ENCODE results near the gene PER2.
"Not testable (repeated sequence)": the region's sequence is repeated elsewhere in the genome, so short reads cannot be mapped to it uniquely, and the experiment has no call there.

The PER2 gene

GRCh38 chr2:238314576-238314975 lies 26.2 kb upstream of the PER2 start:
- Histone ChIP-seq H3K27ac (no peak overlapping the region), H3K4me3 (no peak overlapping the region)

- H3K27ac ChIP-seq = no peak overlapping the region
Measured at GRCh38 chr2:238313991-238314350, 25.6 kb upstream of the PER2 start.

GRCh38 chr2:238313289-238313990 lies 25.0 kb upstream of the PER2 start:
- Histone ChIP-seq H3K4me3 (no peak overlapping the region), H3K27ac (no peak overlapping the region)

More at GRCh38 chr2:238313991-238314350, 25.6 kb upstream of the PER2 start:
- H3K4me3 ChIP-seq = no peak overlapping the region

GRCh38 chr2:238310721-238311120 lies 22.3 kb upstream of the PER2 start:
- H3K4me3 ChIP-seq, H3K27ac ChIP-seq: not testable (repeated sequence)

- no peak overlapping the region for H3K27ac ChIP-seq
- no peak overlapping the region for H3K4me3 ChIP-seq
Measured at GRCh38 chr2:238308177-238308576, 19.8 kb upstream of the PER2 start.

- H3K4me3 ChIP-seq = no peak overlapping the region
- H3K27ac ChIP-seq = no peak overlapping the region
Measured at GRCh38 chr2:238306672-238306998, 18.2 kb upstream of the PER2 start.

- H3K27ac ChIP-seq = no peak overlapping the region
Measured at GRCh38 chr2:238305965-238306671, 17.7 kb upstream of the PER2 start.

GRCh38 chr2:238305092-238305862 lies 16.9 kb upstream of the PER2 start:
- H3K4me3 ChIP-seq = no peak overlapping the region
- H3K27ac ChIP-seq = no peak overlapping the region

More at GRCh38 chr2:238305965-238306671, 17.7 kb upstream of the PER2 start:
- no peak overlapping the region for H3K4me3 ChIP-seq

- no peak overlapping the region for H3K27ac ChIP-seq
- H3K4me3 ChIP-seq = no peak overlapping the region
Measured at GRCh38 chr2:238304116-238304515, 15.7 kb upstream of the PER2 start.

- H3K27ac ChIP-seq = no peak overlapping the region
- H3K4me3 ChIP-seq = no peak overlapping the region
Measured at GRCh38 chr2:238302751-238303150, 14.3 kb upstream of the PER2 start.

GRCh38 chr2:238302087-238302486 lies 13.7 kb upstream of the PER2 start:
- no peak overlapping the region for H3K4me3 ChIP-seq

GRCh38 chr2:238299803-238300202 lies 11.4 kb upstream of the PER2 start:
- no peak overlapping the region for H3K27ac ChIP-seq
- H3K4me3 ChIP-seq = no peak overlapping the region

More at GRCh38 chr2:238302087-238302486, 13.7 kb upstream of the PER2 start:
- H3K27ac ChIP-seq = no peak overlapping the region

- H3K27ac ChIP-seq = no peak overlapping the region
- no peak overlapping the region for H3K4me3 ChIP-seq
Measured at GRCh38 chr2:238296638-238297457, 8.4 kb upstream of the PER2 start.

- no peak overlapping the region for H3K27ac ChIP-seq
Measured at GRCh38 chr2:238295144-238296112, 7.0 kb upstream of the PER2 start.

GRCh38 chr2:238294393-238295143 lies 6.2 kb upstream of the PER2 start:
- H3K27ac ChIP-seq = no peak overlapping the region
- H3K4me3 ChIP-seq = no peak overlapping the region

More at GRCh38 chr2:238295144-238296112, 7.0 kb upstream of the PER2 start:
- H3K4me3 ChIP-seq = no peak overlapping the region

- H3K27ac ChIP-seq = no peak overlapping the region
- no peak overlapping the region for H3K4me3 ChIP-seq
Measured at GRCh38 chr2:238294046-238294392, 5.6 kb upstream of the PER2 start.

- peak overlapping the region in 9 of 21 experiments; percentile 5 to 100 (median 78) for H3K27ac ChIP-seq
- no peak overlapping the region for H3K4me3 ChIP-seq
Measured at GRCh38 chr2:238291550-238292281, 3.3 kb upstream of the PER2 start.

All from skin epidermis (tissue), 12 donors.